HEK293T (cell line): ENCODE data around the gene FHIT.

Source experiments
- CTCF ChIA-PET: fragments of 350-600 bp; formaldehyde crosslinking; extraction: SDS; loops from one replicate; lab custom pipeline; 2021; ENCODE audit warnings: antibody characterized with exemption, inconsistent platforms; lab: Yijun Ruan, JAX
- POLR2A ChIA-PET: fragments of 350-600 bp; formaldehyde crosslinking; extraction: SDS; loops from one replicate; lab custom pipeline; 2020; ENCODE audit warnings: antibody characterized with exemption, inconsistent platforms; lab: Yijun Ruan, JAX
- DNase-seq: peaks from one replicate; pipeline ENCODE4 v3.0.0; 2012; ENCODE audit warnings: mixed read lengths; ENCODE audit errors: extremely low spot score
- ARNT ChIP-seq: fragments of 450-650 bp; IDR thresholded peaks from 2 replicates; pipeline ENCODE4 v1.6.1; 2017; ENCODE audit warnings: mild to moderate bottlenecking
- BHLHE40 ChIP-seq: fragments of 450-650 bp; IDR thresholded peaks from 2 replicates; pipeline ENCODE4 v1.6.1; 2016; ENCODE audit warnings: mild to moderate bottlenecking, moderate library complexity, borderline replicate concordance
- CTBP1 ChIP-seq: fragments of 450-650 bp; IDR thresholded peaks from 2 replicates; pipeline ENCODE4 v1.6.1; 2016; ENCODE audit warnings: borderline replicate concordance
- ELF4 ChIP-seq: fragments of 450-650 bp; IDR thresholded peaks from 2 replicates; pipeline ENCODE4 v1.6.1; 2017; ENCODE audit warnings: antibody characterized with exemption
- FOXA1 ChIP-seq: fragments of 450-650 bp; IDR thresholded peaks from 2 replicates; pipeline ENCODE4 v1.6.1; 2016; ENCODE audit warnings: mild to moderate bottlenecking
- FOXK2 ChIP-seq: fragments of 450-650 bp; IDR thresholded peaks from 2 replicates; pipeline ENCODE4 v1.6.1; 2016; ENCODE audit warnings: mild to moderate bottlenecking
- FOXM1 ChIP-seq: fragments of 450-650 bp; IDR thresholded peaks from 2 replicates; pipeline ENCODE4 v1.6.1; 2017; ENCODE audit warnings: mild to moderate bottlenecking, borderline replicate concordance
- HDGF ChIP-seq: fragments of 450-650 bp; IDR thresholded peaks from 2 replicates; pipeline ENCODE4 v1.6.1; 2017; ENCODE audit warnings: antibody characterized with exemption, borderline replicate concordance
- L3MBTL2 ChIP-seq: fragments of 450-650 bp; conservative IDR thresholded peaks from 2 replicates; pipeline ENCODE4 v1.6.1; 2016; ENCODE audit warnings: mild to moderate bottlenecking
- LEF1 ChIP-seq: fragments of 450-650 bp; IDR thresholded peaks from 2 replicates; pipeline ENCODE4 v1.6.1; 2017; ENCODE audit warnings: mild to moderate bottlenecking, borderline replicate concordance
- NFRKB ChIP-seq: fragments of 450-650 bp; IDR thresholded peaks from 2 replicates; pipeline ENCODE4 v1.6.1; 2016; ENCODE audit warnings: mild to moderate bottlenecking, moderate library complexity
- SP1 ChIP-seq: fragments of 450-650 bp; IDR thresholded peaks from 2 replicates; pipeline ENCODE4 v1.6.1; 2017
- SUZ12 ChIP-seq: fragments of 450-650 bp; IDR thresholded peaks from 2 replicates; pipeline ENCODE4 v1.6.1; 2016; ENCODE audit warnings: mild to moderate bottlenecking
- TARDBP ChIP-seq: fragments of 450-650 bp; IDR thresholded peaks from 2 replicates; pipeline ENCODE4 v1.6.1; 2016
- ZNF384 ChIP-seq: fragments of 450-650 bp; IDR thresholded peaks from 2 replicates; pipeline ENCODE4 v1.6.1; 2016
- TF ChIP-seq, protein P1 (sequence below): fragments of 450-650 bp; IDR thresholded peaks from 2 replicates; pipeline ENCODE4 v1.6.1; 2016

FHIT gene

DNA sequence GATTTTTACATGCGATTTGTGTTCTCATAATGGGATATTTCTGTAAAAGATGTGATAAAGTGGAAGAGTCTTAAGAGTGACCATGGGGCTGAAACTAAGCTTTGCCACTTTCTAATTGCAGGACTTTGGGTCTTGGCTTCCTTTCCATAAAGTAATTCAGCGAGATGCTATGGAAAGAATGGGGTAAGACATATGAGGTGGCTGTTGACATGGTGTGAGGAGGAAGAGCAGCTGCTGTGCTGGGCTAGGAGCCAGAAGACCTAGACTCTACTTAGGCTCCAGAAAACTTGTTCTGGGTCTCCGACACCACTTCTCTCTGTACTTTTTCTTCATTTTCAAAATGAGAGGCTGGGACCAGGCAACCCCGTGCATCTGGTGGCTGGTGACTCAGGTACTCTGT lies 1547.0 kb downstream of the FHIT start:
- ChIA-PET CTCF (no interaction called here), POLR2A (no interaction called here)
- DNase-seq: no peak
- no peak for TF ChIP-seq FOXM1
- no peak for TF ChIP-seq ELF4
- TF ChIP-seq ZNF384: no peak
- TF ChIP-seq SUZ12: no peak
- no peak for TF ChIP-seq ARNT
- TF ChIP-seq CTBP1: no peak
- no peak for TF ChIP-seq NFRKB
- no peak for TF ChIP-seq FOXA1
- TF ChIP-seq, protein P1, sequence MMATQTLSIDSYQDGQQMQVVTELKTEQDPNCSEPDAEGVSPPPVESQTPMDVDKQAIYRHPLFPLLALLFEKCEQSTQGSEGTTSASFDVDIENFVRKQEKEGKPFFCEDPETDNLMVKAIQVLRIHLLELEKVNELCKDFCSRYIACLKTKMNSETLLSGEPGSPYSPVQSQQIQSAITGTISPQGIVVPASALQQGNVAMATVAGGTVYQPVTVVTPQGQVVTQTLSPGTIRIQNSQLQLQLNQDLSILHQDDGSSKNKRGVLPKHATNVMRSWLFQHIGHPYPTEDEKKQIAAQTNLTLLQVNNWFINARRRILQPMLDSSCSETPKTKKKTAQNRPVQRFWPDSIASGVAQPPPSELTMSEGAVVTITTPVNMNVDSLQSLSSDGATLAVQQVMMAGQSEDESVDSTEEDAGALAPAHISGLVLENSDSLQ: no peak
- no peak for TF ChIP-seq HDGF
- no peak for TF ChIP-seq TARDBP
- no peak for TF ChIP-seq FOXK2
- no peak for TF ChIP-seq SP1
- no peak for TF ChIP-seq BHLHE40
- no peak for TF ChIP-seq L3MBTL2
- no peak for TF ChIP-seq LEF1

GRCh38 chr3:59699648-59700320 lies 1551.5 kb downstream of the FHIT start:
- ChIA-PET POLR2A (no interaction called here), CTCF (no interaction called here)
- no peak for TF ChIP-seq BHLHE40
- TF ChIP-seq ARNT: no peak
- TF ChIP-seq ZNF384: no peak
- TF ChIP-seq FOXK2: no peak
- no peak for TF ChIP-seq ELF4
- no peak for TF ChIP-seq NFRKB
- TF ChIP-seq HDGF: no peak
- TF ChIP-seq, protein P1: no peak
- no peak for DNase-seq
